Stimulated activated CD8-positive, alpha-beta memory T cell treated with anti-CD3 and anti-CD28 coated beads, Interleukin-4, amount 100 ng/mL, for 1 hour (primary cell): ENCODE measurements around the gene ANKRD30B.
"Not testable (repeated sequence)": the region's sequence is repeated elsewhere in the genome, so short reads cannot be mapped to it uniquely, and the experiment has no call there.

ENCODE experiments used
- DNase-seq, 2 donors: peaks; one replicate each; pipeline ENCODE4 v3.0.0-alpha.2; 2020; ENCODE audit warnings: low read depth in 2 of 2, low spot score in 1 of 2

Gene ANKRD30B

DNA sequence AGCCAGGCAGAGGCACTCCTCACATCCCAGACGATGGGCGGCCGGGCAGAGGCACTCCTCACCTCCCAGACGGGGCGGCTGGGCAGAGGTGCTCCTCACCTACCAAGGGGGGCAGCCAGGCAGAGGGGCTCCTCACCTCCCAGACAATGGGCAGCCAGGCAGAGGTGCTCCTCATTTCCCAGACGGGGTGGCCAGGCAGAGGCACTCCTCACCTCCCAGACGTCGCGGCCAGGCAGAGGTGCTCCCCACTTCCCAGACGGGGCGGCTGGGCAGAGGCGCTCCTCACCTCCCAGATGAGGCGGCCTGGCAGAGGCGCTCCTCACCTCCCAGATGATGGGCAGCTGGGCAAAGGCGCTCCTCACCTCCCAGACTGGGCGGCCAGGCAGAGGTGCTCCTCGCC is 107.7 kb downstream of the ANKRD30B start:
- not testable (repeated sequence) for DNase-seq

DNA sequence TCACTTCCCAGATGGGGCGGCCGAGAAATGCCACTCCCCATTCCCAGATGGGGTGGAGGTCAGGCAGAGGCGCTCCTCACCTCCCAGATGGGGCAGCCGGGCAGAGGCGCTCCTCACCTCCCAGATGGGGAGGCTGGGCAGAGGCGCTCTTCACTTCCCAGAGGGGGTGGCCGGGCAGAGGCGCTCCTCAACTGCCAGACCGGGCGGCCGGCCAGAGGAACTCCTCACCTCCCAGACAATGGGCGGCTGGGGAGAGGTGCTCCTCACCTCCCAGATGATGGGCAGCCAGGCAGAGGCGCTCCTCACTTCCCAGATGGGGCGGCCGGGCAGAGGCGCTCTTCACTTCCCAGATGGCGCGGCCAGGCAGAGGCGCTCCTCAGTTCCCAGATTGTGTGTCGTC is 108.3 kb downstream of the ANKRD30B start:
- DNase-seq, result not testable (repeated sequence)

DNA sequence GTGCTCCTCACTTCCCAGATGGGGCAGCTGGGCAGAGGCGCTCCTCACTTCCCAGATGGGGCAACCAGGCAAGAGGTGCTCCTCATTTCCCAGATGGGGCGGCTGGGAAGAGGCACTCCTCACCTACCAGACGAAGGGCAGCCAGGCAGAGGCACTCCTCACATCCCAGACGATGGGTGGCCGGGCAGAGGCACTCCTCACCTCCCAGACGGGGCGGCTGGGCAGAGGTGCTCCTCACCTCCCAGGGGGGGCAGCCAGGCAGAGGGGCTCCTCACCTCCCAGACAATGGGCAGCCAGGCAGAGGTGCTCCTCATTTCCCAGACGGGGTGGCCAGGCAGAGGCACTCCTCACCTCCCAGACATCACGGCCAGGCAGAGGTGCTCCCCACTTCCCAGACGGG is 110.5 kb downstream of the ANKRD30B start:
- not testable (repeated sequence) for DNase-seq

DNA sequence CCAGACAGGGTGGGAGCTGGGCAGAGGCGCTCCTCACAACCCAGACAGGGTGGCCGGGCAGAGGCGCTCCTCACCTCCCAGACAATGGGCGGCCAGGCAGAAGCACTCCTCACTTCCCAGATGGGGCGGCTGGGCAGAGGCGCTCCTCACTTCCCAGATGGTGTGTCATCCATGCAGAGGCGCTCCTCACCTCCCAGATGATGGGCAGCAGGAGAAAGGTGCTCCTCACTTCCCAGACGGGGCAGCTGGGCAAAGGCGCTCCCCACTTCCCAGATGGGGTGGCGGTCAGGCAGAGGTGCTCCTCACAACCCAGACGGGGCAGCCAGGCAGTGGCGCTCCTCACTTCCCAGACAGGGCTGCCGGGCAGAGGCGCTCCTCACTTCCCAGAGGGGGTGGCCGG is 112.0 kb downstream of the ANKRD30B start:
- not testable (repeated sequence) for DNase-seq

DNA sequence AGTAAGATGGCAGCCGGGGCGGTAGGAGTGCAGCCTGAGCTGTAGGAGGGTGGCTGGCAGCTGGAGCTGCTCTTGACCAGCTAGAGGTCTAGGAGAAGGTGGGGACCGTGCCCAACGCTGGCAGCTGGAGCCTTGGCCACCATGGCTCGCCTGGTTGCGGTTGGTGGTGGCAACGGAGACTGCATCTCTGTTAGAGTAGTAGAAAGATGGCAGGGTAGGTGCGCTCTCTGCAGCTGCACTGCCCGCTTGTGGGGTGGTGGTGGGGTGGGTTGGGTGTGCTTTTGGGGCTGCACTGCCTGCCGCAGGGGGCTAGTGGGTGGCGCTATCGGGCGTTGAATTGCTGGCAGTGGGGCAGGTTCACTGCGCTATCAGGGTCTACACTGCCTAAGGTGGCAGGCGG is 118.5 kb downstream of the ANKRD30B start:
- not testable (repeated sequence) for DNase-seq

DNA sequence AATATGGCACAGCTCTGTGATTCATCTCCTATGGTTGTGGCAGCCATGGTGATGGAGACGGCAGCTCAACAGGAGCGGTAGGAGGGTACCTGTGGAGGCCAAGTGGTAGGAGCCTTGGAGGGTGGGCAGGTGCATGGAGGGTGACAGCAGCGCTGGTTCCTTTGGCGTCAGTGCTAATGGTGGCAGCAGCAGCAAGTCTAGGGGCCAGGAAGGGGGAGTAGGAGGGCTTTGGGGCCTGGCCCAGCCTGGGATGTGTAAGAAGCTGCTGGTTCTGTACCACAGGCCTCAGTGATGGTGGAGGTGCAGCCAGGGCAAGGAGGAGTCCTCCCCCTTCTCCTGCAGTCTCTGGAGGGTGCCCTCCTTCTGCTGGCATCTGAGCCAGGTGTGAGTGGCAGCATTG is 120.0 kb downstream of the ANKRD30B start:
- DNase-seq, result not testable (repeated sequence)

DNA sequence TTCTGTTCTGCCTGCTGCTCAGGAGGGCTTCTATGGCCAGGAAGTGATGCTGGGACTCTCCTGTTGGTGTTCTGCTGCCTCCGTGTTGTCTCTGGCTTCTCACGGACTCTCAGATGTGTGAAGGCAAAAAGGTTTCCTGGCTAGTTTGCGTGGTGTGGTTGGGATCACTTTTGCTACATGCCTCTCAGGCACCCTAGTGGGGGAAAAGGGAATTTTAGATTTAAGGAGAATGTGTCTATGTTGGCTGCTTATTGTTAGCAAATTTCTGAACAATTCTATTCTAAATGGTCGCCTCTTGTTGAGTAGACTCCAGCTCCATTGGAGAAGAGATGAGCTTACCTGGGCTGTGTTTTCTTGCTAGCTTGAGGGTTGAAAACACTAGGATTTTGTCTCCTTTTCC is 120.9 kb downstream of the ANKRD30B start:
- DNase-seq, result not testable (repeated sequence)

DNA sequence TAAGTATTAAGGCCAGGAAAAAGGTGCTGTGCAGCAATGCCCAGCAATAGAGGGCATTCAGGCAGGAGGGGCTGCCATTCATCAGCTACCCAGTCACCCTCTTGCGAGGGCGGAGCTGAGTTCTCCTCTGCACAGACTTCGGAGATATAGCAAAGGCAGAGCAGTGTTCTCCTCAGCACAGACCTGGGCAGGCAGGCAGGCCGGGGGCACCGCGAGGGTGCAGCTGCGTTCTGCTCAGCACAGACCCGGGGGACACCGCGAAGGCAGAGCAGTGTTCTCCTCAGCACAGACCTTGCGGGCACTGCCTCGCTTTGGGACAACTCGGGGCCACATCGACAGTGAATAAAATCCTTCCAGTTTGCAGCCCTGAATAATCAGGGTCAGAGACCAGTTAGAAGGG is 130.9 kb downstream of the ANKRD30B start:
- not testable (repeated sequence) for DNase-seq

DNA sequence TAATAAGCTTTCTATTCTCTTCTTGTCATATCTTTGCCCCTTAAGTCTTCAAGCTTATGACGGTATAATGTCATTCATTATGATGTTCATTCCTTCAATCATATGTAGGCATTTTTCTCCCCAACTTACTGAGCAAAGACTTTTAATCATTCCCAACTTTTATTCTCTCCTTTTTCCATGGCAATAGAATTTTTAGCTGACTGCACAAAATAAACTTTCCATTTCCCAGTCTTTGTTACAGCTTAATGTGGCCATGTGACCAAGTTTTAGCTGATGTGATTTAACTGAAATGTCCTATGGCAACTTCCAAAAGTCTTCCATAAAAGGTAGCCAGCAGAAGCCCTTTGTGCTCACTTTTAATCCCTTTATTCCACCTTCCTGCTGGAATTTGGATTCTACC is 152.5 kb downstream of the ANKRD30B start:
- DNase-seq, result no peak
